ENCODE data around the gene KIF5B. TPM values are rescaled to one million over a fixed set of nuclear protein-coding genes. Genes with fewer than 3 reads are reported as not detected.

KIF5B gene
- 42.7 to 83.0 TPM (median 74.6 TPM) in 5 replicates for total RNA-seq (2022; extraction: Qiagen RNA extraction; ENCODE audit: low read depth)

GRCh38 chr10:32056136-32057035, at the start of gene KIF5B:
KIF5B (minus strand) TSS chr10:32056425; CDS start chr10:32055973, 452 bp downstream.

Other genes with a start within 250 kb of the KIF5B start
- 14.5 to 34.9 TPM (median 21.3 TPM) in 5 replicates for gene ARHGAP12, start 127.6 kb downstream of the KIF5B start, total RNA-seq (2022; extraction: Qiagen RNA extraction; ENCODE audit: low read depth)